HG03103 (cell line): Measurements from ENCODE around the gene OLFM2.
"Not testable (repeated sequence)": the region's sequence is repeated elsewhere in the genome, so short reads cannot be mapped to it uniquely, and the experiment has no call there.

ENCODE experiments used
- ATAC-seq: cut with Tn5 transposase; IDR thresholded peaks from one replicate; pipeline ENCODE4 v1.9.1; 2021; ENCODE audit warnings: low read depth; ENCODE audit not compliant: unreplicated experiment

The OLFM2 gene

GRCh38 chr19:9871626-9872338, 64.5 kb downstream of the OLFM2 start:
- ATAC-seq: no peak

- ATAC-seq: no peak
Observed at GRCh38 chr19:9868983-9869617, 67.2 kb downstream of the OLFM2 start.

GRCh38 chr19:9865732-9866501, 70.4 kb downstream of the OLFM2 start:
- no peak for ATAC-seq

DNA sequence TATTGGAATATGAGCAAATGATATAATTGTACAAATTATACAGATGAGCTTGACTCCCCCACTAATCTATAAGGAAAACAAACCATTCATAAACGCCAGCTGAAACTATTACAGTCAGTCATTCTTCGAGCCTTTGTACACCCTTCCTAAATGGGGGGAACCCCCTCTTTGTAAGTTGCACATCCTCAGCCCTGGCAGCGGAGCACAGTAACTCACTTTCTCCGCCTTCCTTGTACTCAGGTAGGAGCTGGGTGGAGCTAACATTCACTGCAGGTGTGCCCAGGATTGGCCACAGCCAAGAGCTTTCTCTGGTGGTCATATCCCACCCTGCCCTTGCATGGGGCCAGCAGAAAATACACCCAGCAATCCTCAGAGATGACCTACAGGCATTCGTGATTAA, 72.6 kb downstream of the OLFM2 start:
- ATAC-seq: no peak

- no peak for ATAC-seq
Observed at GRCh38 chr19:9862938-9863337, 73.4 kb downstream of the OLFM2 start.

DNA sequence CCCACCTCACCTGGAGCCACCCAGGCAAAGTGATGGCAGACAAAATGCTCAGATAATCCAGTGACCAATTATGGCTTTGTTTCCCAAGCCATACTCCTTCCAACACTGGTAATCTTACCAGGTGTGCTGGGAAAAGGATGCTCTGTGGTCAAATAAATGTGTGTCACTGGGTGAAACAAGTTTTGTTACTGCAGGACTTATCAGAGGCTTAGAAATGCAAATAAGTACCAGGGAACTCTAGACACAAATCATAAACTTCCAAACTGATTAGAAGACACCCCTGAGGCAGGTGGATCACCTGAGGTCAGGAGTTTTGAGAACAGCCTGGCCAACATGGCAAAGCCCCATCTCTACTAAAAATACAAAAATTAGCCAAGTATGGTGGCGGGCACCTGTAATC, 74.8 kb downstream of the OLFM2 start:
- ATAC-seq: no peak

- no peak for ATAC-seq
Observed at GRCh38 chr19:9860407-9860806, 75.9 kb downstream of the OLFM2 start.

- no peak for ATAC-seq
Observed at GRCh38 chr19:9858766-9859165, 77.5 kb downstream of the OLFM2 start.

- ATAC-seq: no peak
Observed at GRCh38 chr19:9857920-9858746, 78.2 kb downstream of the OLFM2 start.

- no peak for ATAC-seq
Observed at GRCh38 chr19:9857076-9857721, 79.1 kb downstream of the OLFM2 start.

- no peak for ATAC-seq
Observed at GRCh38 chr19:9856609-9857008, 79.7 kb downstream of the OLFM2 start.

GRCh38 chr19:9854282-9854846, 82.0 kb downstream of the OLFM2 start:
- no peak for ATAC-seq

DNA sequence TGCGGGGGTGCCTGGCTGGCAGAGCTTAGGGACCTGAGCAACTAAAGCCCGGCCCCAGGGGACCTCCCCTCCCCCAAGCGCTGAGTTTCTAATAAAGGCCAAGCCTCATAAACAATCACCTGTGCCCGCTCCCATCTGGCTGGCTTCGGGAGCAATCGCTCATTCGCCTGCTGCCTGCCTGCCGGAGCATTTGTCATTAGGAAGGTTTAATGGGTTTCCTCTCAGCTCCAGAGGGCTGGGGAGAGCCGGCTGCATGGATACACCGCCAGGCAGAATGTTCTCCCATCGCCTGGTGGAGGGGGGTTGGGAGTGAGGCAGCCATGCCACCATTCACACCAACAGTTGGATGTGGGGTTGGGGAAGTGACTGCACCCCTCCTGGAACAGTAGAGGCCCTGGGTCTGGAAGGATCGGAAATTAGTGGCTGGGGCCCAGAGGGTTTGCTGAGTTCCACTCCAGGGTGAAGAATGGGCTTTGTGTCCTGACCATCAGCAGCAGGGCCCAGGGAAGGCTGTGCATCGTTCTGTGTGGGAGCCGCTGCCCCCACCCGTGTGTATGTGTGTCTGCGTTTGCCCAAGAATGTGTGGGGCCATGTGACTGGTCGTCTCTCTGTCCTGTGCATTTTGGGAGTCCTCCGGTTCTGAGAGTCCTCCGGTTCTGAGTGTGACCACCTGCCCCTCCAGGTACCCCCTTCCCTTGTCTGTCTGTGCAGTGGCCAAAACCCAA, 85.9 kb downstream of the OLFM2 start:
- no peak for ATAC-seq

DNA sequence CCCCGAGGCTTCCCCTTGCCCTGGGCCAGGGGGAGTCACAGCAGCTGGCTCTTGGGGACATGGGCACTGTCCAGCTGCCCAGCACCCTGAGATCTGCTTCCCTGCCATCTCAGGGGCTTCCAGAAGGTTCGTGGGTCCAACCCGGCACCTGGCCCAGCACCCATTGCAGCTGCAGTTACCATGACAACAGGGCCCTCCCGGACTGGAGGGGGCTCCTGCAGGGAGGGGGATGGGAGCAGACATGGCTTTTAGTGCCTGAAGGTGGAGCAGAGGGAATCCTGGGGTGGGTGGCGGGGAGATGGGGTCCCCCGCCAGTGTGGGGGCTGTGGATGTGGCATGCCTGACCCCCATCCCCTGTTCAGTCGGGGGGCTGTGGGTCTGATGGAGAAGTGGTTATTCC, 86.5 kb downstream of the OLFM2 start:
- no peak for ATAC-seq

DNA sequence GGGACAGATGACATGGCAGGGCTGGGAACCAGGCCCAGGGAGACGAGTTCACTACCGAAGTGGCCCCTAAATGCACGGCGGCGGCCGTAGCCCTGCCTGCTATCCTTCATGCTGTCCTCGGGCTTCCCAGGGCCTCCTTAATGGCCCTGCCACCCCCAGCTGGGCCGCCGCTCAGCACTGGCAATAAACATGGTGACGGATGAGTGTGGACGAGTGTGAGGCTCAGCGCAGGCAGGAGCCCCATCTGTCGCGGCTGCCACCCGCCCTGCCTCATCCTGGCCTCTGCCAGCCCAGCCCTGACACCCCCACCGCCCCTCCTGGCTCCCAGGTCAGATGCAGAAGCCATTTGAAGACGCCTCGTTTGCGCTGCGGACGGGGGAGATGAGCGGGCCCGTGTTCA, 87.6 kb downstream of the OLFM2 start:
- no peak for ATAC-seq

- no peak for ATAC-seq
Observed at GRCh38 chr19:9848060-9848459, 88.3 kb downstream of the OLFM2 start.

- no peak for ATAC-seq
Observed at GRCh38 chr19:9847087-9847671, 89.1 kb downstream of the OLFM2 start.

DNA sequence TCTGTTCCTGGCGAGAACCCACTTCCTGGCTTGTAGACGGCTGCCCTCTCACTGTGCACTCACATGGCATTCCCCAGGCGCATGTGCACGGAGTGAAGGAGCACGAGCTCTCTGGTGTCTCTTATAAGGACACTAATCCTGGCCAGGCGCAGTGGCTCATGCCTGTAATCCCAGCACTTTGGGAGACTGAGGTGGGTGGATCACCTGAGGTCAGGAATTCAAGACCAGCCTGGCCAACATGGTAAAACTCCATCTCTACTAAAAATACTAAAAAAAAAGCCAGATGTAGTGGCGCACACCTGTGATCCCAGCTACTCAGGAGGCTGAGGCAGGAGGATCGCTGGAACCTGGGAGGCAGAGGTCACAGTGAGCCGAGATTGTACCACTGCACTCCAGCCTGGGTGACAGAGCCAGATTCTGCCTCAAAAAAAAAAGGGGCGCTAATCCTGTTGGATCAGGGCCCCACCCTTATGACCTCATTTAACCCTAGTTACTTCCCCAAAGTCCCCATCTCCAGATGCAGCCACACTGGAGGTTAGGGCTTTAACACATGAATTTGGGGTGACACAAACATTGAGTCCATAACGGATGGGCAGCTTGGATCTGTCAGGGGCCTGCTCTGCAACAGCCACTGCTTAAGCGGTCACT, 92.6 kb downstream of the OLFM2 start:
- ATAC-seq: not testable (repeated sequence)
